Superior temporal gyrus (tissue), 1 donor: ENCODE measurements around the gene CAMK2D.
"Not testable (repeated sequence)": the region's sequence is repeated elsewhere in the genome, so short reads cannot be mapped to it uniquely, and the experiment has no call there.

Experiments
- DNase-seq: peaks from one replicate; pipeline ENCODE4 v3.0.0-alpha.2; 2016; ENCODE audit errors: extremely low spot score

CAMK2D gene

DNA sequence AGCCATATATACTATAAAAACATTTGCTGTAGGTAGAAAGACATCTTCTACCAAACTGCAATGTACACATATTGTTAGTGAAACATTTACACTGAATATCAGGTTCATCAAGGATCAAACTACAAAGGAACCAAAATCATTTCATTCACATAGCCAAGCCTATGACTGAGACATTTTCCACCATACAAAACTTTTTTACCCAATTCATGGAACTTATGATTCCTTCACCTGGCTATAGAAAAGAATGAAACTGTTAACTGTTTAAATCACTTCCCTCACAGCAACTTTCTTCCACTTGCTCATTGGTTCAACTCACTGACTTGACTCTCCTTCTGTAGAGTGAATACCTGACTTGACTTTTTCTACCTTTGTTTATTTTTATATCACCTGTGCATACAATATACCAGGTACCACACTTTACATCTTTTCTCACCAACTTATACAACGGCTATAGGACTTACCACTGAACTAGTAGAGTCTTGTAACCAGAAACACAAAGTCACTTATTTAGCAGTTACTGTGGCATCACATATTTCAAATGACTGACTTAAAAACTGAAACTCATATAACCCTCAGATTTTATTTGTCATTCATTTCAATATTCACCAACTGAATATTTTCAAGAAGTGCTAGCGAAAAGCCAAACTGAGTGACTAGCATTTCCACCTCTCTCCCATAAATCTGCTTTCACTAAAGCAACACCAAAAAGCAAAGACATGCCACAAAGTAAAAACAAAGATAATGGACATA, 30.9 kb downstream of the CAMK2D start:
- no peak for DNase-seq

DNA sequence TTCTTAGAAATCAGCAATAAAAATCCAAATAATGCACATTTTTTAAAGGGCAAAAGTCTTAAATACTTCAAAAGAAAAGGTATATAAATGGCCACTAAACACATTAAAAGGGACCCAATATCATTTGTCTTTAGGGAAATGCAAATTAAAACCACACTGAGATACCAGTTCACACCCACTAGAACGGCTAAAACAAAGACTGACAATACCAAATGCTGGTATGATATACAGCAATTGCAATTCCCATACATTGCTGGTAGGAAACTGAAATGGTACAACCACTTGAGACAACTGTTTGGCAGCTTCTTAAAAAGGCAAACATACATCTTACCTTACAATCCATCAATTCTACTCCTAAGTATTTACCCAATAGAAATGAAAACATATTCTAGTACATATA, 33.7 kb downstream of the CAMK2D start:
- DNase-seq, result no peak

DNA sequence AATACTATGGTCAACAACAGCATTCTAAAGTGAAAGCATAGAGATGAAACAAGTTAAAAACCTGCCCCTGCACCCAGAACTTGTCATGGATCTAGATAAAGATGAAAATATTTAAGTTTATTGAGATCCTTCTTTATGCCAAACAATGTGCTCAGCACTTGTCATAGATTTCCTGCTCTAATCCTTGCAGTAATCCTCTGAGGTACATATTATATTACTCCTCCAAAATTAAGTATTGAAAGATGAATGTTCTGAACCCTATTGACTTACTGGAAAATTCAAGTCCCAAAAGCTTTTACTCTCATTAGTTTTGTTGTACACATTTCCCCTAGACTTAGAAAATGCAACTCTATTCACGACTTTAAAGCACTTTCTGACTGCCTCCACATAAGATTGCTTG, 35.6 kb downstream of the CAMK2D start:
- DNase-seq, result no peak

DNA sequence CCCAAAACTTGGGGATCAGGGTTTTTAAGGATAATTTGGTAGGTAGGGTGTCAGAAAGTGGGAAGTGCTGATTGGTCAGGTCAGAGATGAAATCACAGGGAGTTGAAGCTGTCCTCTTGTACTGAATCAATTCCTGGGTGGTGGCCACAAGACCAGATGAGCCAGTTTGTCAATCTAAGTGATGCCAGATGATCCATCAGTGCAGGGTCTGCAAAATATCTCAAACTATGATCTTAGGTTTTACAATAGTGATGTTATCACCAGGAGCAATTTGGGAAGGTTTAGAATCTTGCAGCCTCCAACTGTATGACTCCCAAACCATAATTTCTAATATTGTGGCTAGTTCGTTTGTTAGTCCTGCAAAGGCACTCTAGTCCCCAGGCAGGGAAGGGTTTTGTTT, 43.3 kb downstream of the CAMK2D start:
- DNase-seq, result no peak

DNA sequence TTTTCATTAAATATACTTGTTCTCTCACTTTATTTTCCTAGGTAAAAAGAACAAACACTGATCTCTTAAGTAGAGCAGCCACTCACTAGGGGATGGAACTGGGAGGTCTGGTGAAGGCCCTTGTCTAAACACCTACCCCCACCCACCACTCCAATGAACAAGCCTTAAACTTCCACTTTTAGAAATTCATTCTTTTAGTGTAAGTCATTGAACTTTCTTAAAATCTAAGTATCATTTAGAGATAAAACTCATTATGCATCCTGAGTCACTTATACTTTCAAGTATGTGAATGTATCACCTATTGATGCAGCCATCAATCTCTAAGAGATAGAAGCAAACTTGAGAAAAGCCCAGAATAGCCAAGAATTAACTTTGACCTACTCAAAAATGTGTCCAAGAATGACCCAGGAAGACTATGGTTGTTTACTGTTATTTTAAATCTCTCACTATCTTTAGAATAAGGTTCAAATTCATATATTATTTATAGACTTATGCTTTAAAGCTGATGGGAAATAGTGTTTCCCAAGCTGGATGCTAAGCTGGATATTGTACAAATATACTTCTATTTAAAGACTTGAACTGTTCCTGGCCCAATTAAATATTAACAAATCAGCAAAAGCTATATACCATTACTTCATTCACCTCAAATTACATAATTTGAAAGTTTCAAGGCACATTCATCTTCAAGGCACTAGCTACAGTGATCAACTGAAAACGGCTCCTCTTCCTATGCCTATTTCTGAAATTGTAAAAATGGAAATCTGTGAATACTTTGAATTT, 49.5 kb downstream of the CAMK2D start:
- DNase-seq, result no peak

DNA sequence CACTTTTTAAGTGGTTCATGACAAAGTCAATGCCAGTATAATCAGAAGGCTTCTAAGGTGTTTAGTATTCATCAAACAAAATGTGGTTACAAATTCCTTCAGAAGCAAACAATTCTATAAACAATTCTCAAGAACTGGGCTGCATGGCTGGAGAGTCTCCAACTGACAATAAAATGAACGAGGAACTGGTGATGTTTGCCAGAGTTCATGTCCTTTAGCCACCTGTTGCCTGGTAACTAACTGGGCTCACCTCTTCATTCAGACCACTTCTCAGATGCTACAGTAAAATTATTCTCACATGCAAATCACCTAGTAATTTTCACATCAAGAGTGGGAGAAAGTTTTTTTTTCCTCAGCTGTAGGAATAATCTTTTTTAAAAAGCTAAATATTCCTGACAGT, 53.3 kb downstream of the CAMK2D start:
- DNase-seq, result no peak

DNA sequence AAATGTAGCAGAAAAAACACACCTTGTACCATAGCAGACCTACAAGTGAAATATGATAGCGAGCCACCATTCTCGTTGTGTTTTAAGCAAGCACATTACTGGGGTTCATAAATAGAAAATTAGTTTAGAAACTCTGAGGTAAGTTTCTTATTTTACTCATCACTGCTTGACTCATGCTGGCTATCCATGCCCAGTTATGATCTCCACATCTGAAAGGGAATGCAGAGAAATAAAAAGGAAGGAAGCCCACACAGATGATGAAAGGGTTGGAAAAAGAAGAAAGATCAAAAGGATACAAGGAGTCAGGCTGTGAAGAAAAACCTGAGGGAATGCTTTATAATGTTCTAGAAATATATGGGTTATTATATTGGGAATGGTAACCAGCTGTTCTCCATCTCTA, 54.5 kb downstream of the CAMK2D start:
- no peak for DNase-seq

DNA sequence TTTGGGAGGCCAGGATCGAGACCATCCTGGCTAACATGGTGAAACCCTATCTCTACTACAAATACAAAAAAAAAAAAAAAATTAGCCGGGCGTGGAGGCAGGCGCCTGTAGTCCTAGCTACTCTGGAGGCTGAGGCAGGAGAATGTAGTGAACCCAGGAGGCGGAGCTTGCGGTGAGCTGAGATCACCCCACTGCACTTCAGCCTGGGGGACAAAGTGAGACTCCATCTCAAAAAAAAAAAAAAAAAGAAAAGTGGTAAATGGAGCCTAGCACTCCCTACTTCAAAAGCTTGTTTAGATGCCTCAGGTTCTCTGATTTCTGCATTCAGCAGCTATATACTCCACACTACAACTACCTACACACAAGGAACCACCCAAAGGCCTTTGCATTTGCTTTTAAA, 56.4 kb downstream of the CAMK2D start:
- not testable (repeated sequence) for DNase-seq

DNA sequence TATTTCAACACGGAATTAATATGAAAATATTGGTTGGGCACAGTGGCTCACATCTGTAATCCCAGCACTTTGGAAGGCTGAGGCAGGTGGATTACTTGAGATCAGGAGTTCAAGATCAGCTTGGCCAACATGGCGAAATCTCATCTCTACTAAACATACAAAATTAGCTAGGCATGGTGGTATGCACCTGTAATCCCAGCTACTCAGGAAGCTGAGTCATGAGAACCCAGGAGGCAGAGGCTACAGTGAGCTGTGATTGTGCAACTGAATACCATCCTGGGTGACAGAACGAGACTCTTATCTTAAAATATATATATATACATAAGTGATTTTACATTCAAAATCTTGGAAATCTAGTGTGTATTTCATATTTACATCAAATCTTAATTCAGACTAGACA, 58.9 kb downstream of the CAMK2D start:
- not testable (repeated sequence) for DNase-seq

DNA sequence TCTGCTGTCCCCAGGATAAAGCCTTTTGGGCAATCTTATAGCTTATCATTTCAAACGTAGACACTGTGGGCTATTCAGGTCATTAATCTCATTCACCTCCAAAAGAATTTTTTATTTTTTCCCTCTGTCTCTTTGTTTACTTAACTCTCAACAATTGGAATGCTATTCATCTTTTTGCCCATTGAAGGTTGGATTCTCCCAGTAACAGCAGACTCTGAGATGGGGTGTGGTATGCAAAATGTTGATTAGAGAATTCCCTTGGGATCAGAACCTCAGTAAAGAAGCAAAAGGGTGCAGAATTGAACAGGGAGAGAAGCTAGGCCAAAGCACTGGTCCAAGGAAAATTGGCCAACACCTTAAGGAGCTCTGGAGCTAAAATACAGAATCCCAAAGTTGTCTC, 60.4 kb downstream of the CAMK2D start:
- no peak for DNase-seq

DNA sequence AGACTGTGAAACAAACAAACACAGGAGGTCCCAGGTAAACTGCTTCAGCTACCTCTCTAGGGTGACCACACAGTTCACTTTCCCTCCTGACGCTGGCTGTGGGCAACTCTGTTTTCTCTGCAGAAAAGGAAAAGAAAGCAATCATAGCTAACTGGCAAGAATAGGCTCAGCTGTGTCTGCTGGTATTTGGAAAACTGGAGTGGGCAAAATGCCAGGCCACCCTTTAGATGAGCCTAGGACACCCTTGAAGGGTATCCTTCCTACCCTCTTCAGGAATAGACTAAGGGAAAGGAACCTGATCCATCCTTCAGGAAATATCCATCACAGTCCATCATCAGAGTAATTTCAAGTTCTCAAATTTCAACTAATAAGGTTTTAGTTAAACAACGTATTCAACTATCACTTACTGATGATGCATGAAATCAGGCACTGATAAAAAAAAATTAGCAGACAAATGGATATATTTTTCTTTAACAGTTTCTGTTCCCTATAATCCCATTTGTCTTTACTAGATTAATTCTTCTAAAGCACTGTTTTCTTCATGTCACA, 60.9 kb downstream of the CAMK2D start:
- DNase-seq, result no peak

DNA sequence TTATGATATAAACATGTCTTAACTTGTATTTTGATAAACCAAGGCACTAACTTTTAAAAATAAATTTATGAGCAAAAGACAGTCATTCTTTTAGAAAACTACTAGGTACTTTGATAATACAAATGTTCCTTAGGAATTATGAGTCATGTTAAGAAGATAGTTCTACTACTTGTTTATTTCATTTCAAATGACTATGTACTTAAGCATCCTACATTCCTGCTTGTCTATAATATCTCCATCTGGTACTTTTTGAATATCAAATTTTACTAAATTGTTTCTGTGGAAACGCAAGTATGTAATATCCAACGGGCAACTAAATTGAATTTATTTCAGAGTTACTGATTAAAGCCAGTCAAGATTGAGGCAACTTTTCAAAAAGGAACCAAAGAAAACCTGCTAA, 61.8 kb downstream of the CAMK2D start:
- no peak for DNase-seq

DNA sequence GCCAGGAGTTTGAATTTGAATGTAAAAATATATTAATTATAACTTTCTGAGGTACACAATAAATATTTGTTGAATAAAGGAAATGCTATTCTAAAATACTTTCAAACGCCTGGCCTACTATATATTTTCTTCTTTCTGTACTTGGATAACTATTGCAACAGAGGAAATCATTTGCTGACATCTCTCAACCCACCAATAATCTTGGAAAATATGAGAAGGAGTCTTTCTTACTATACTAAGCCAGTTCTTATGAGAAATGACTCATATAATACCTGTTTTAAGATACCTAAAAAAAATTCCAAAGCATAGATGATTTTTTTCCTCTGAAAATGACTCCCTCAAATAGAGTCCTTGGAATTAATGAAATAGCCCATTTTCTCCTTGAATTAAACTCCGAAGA, 64.1 kb downstream of the CAMK2D start:
- DNase-seq, result no peak

DNA sequence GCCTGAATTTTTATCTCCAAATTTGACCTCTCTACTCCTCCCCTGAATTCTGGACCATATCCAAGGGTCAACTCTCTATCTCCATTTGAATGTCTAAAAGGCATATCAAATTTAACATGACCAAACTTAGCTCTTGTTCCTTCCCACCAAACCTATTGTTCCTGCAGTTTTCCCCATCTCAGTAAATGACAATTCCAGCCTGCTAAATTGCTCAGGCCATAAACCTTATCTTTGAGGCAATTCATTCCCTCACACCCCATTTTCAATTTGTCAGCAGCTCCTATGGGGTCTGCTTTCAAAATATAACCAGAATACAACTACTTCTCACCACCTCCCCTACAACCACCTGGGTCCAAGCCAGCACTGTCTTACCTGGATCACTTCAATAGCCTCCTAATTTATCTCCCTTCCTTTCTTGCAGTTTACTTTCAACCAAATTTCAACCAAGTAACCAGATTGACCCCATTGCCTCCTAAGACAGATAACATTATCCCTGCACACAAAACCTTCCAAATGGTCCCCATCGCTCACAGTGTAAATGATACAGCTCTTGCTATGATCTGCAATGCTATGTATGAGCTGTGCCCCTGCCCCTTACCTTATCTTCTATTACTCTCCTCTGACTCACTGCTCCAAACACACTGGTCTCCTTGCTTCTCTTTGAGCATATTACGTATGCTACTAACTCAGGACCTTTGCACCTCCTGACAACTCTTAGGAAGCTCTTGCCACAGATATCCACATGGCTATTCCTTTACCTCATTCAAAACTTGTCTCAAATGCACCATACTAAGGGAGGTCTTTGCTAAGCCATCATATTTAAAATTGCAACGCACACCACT, 66.0 kb downstream of the CAMK2D start:
- DNase-seq, result no peak

DNA sequence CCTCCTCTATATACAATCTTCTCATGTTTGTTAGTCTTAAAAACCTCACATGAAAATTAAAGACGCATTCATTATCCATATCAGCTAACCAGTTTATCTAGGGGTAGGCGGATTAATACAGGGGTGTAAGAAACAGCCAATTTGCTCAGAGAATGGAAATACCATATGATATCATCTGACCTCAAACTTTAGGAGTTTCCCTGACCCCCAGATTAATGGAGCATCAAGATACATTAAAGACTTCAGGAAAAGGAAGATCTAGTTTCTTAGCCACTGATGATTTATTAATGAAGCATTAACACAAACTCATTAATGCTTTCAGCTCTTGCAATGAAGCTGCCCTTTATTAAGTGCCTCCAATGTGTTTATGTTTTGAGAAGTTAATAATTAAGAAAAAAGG, 67.5 kb downstream of the CAMK2D start:
- DNase-seq, result no peak

DNA sequence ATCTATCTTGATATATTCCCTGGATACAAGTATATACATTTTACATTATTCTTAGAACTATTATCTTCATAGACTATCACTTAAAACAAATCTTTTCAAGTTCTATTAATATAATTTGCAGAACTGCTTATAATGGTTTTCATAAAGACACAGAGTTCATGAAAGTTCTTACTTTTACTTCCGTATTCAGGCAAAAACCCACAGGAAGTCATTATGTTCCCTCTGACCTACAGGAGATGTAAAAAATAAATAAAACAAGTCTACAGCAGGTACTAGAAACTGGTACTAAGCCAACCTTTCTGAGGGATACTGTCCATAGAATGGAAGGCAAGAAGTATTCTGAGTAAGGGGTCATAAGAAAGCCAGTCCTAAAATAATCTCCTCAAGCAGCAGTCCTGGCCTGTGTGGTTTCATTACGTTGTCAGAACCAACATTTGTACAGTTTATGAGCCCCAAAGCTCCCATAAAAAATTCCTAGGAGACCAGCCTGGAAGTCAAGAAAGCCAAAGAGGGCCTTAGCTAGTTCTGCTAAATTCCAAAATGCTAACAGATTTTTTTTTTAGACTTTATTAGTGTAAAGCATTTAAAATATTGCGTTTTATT, 68.6 kb downstream of the CAMK2D start:
- DNase-seq, result no peak

DNA sequence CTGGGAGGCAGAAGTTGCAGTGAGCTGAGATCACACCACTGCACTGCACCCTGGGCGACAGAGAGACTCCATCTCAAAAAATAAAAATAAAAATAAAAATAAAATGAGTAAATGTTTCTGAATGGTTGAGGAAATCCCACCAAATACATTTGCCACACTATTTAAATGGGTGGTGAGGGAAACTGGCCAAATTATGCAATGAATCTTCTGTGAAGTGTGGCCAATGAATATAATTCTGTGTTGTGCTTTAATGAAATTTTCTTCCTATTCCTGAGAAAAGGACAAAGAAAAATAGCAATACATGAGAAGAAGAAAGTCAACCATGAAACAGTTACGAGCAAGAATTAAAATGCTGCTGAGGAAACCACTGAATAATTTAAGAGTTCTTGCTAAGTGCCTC, 69.9 kb downstream of the CAMK2D start:
- no peak for DNase-seq

DNA sequence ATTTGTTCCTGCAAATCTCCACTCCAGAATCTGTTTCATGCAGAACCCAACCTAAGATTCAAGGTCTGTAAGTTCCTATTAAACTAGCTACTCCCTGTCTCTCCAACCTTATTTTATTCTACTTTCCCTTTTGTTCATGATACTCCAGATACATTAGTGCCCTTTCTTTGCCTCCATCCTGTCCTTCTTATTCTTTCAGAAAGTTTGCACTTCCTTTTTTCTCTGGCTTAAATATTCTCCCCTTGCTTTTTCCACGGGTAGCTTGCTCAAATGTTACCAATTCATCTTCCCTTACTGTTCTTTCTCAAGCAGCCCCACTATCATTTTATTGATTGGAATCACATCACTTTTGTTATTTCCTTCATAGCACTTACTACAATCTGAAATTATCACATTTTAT, 72.1 kb downstream of the CAMK2D start:
- DNase-seq, result no peak

DNA sequence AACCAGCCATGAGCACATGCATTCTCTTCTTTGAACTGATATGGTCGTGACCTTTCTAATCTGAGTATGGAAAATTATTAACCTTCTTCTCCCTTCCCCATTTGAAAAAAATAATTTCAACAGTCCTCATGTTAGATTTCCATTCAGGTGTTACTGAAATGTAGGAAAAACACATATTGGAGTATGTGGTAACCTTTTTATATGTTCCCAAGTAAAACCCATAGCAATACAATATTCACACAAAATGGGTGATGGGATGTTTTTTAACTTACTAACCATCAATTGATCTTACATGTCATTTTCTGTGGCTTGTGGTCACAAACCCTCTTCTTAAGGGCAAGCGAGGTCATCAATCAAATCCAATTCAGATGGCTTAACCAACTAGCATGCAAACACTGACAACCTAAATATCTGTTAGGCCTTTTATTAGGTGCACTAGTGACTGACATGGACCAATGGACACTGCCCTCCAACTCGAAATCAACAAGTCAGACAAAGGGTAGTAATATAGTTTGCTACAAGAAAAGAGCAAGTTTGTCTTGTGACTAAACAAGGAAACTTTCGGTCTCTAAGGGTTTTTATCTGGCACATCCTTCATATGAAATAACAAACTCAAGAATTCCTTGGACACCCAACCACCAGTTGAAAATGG, 74.3 kb downstream of the CAMK2D start:
- no peak for DNase-seq

DNA sequence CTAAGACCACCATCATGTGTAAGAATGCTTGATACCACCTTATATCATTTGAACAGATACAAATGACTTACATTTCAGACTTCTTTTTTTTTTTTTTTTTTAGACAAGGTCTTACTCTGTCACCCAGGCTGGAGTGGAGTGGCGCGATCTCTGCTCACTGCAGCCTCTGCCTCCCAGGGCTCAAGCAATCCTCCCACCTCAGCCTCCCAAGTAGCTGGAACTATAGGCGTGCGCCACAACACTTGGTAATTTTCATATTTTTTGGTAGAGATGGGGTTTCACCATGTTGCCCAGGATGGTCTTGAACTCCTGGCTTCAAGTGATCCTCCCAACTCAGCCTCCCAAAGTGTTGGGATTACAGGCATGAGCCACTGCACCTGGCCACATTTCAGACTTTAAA, 76.4 kb downstream of the CAMK2D start:
- DNase-seq, result not testable (repeated sequence)

DNA sequence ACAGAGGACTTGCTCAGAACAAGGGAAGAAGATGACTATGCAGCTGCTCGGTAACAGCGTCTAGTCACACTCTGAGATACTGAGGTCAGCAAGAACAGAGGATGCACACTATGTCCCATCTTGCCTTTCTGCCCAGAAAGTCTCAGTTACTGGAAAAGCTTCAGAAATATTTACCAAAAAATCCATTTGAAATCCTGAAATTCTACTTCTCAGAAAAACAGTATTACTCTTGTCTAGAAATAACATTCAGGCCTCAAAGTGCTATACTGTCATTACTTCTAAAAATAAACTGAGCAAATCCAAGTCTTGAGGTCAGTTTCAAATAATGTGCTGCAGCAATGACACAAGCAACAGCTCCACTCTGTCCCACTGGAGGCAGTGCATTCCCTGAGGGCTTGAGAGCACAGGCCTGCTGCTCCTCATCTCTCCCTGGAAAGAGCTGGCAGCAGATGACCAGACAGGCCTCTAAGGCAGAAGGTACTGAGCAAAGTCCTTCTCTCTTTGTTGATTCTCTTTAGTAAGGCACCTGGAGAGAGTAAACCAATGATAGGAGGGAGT, 76.9 kb downstream of the CAMK2D start:
- DNase-seq, result peak; percentile 50
